Epithelial cell of prostate (primary cell): ENCODE results near the gene TEAD1.

ENCODE experiments used
- DNase-seq: peaks from one replicate; pipeline ENCODE4 v3.0.0-alpha.2; 2011; ENCODE audit warnings: low read depth, low spot score
- H3K27ac ChIP-seq: fragments of 450-650 bp; 2 replicates; pipeline ENCODE4 v1.5.1; 2017; ENCODE audit warnings: mild to moderate bottlenecking

TEAD1 gene

DNA sequence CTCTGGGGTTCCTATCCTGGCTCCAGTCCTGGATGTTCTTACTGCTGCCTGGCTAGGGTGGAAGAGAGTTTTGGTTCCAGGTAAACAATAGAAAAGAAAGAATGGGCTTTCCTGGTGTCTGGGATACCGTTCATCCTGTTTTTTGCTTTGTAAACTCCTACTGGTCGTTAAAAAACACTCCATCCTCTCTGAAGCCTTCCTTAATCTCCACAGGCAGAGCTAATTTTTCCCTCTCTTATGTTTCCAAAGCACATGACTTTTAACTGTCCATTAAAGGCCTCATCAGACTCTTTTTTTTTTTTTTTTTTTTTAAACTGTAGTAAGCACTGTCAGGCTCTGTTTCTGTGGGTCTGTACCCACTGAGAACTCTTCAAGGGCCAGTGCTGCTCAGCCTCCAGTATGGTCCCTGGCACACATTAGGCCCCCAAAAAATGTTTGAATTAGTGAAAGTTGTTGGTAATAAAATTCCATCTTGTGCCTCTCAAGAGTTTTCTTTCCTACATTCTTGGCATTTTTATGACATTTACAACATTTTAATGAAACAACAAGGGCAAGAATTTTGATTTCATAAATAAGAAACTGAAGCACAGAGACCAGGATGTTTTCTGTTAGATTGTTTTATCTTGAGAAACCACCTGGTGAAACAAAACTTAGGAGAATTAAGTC is 104.2 kb downstream of the TEAD1 start:
- H3K27ac ChIP-seq = no peak overlapping the region
- no peak for DNase-seq

DNA sequence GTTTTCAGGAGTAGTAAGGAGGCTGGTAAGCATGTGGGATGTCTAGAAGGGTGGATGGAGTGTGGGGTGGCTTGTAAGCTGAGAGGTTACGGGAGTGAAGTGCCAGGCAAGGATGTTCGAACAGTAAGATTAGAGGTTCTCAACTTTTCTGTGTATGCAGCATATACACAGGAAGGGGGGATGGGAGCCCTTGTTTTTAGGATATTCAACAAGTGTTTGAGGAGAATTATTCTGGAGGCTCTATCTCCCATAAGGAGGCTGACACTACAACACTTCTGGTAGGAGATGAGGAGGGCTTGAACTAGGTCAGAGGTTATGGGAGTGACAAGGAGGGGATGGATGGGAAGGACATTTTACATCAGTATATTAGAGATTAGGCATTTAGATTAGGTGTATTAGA is 109.5 kb downstream of the TEAD1 start:
- H3K27ac ChIP-seq = no peak overlapping the region
- no peak for DNase-seq

DNA sequence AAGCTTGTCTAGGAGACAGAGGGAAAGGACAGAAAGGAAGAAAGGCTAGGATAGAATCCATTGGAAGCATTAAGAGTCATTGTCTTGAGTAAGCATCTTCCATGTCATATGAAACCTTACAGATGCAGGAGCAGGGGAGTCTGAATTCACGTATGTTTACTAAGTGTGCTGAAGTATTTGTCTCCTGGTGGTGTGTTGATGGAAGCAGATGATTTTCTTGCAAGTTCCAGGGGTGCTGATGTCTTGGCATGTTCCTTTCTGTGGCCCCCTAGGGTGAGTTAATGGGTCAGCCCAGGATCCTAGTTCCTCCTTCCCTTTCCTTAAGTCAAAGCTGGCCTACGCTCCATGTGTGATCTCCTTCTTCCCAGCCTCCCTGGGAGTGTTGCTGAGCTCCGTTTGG is 110.2 kb downstream of the TEAD1 start:
- no peak overlapping the region for H3K27ac ChIP-seq
- no peak for DNase-seq

DNA sequence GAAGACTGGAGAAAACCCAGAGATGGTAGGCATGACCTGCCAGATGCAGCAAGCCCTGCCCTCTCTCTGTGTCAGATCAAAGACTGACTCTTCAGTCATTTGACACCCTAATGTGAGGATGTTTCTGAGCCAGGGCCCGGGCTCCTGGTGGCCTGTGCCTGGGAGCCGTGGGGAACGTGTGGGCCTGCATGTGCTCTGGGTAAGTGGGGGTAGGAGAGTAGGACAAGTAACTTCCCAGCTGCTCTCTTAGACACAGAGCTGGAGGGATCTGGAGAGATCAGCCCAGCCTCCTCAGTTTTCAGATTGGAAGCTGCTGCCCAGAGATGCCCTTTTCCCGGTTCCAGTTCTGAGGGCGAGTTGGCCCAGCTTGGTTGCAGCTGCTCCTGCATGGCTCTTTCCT is 110.8 kb downstream of the TEAD1 start:
- no peak for DNase-seq
- no peak overlapping the region for H3K27ac ChIP-seq

DNA sequence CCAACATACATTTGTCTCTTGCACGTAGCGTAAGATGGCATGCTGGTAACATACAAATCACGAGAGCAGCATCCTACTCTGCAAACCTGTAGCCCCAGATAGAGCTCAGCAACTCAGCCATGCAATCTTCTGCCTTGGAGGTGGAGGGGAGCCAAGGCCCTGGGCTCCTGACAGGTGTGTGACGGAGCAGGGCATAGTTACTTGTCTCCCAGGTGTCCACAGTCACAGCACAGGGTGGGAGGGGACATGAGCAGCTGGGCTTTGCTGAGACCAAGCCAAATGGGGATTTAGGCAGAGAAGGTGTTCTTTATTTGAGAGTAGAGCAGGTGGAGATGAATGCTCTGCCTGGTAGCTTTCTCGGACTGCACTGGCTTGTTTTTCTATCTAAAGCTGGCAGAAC is 111.7 kb downstream of the TEAD1 start:
- DNase-seq = no peak
- no peak overlapping the region for H3K27ac ChIP-seq

DNA sequence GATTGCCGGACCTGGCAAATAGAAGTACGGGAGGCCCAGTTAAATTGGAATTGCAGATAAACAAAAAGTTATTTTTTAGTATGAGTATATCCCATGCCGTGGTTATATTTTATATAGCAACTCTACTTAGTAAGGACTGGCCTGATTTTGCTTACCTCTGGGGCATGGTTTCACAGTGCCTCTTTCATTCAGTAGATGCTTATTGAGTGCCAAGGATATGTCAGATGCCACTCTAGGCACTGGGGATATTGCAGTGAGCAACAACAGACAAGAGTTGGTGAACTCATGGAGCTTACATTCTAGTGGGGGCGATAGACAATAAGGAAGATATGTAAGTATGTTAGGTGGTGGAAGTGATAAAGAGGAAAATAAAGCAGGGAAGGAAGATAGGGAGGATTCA is 112.2 kb downstream of the TEAD1 start:
- H3K27ac ChIP-seq = no peak overlapping the region
- DNase-seq = no peak

DNA sequence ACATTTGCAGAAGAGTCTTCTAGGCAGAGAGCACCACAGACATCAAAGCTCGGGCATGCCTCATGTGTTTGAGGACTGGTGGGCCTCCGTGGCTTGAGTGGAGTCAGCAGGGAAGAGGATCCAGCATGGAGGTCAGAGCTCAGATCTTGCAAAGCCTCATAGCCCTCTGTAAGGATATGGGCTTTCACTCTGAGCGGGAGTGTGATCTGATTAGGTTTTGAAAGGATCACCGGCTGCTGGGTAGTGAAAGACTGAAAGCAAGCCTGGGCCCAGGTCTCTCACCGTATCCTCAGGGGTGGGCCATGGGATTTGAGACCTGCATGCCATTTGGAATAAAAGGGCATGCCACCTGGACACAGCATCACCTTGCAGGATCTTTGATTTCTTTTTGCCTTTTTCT is 112.7 kb downstream of the TEAD1 start:
- H3K27ac ChIP-seq = no peak overlapping the region
- no peak for DNase-seq

DNA sequence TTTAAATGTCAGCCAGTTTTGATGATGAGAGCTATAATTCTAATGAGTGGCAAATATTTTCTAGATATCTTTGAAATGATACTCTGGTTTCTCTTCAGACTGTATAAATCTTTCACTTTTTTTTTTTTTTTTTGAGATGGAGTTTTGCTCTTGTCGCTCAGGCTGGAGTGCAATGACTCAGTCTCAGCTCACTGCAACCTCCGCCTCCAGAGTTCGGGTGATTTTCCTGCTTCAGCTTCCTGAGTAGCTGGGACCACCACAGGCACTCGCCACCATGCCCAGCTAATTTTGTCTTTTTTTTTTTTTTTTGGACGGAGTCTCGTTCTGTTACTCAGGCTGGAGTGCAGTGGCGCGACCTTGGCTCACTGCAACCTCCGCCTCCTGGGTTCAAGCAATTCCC is 113.6 kb downstream of the TEAD1 start:
- DNase-seq = no peak
- no peak overlapping the region for H3K27ac ChIP-seq

DNA sequence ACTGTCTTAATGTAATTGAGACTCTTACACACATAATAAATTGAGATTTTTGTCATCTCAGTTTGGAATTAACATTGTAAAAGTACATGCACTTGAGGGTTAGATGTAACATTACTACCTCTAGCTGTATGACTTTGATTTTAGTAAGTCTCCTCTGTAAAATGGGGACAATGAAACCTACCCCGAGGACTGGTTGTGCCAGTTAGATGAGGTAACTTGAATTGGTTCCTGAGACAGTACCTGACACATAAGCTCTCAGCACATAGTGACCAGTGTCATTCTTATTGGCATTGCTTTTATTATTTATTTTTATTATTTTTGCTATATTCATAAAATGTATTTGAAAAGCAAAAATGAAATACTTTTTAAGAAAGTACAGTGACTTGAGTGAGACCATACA is 114.8 kb downstream of the TEAD1 start:
- H3K27ac ChIP-seq = no peak overlapping the region
- no peak for DNase-seq

DNA sequence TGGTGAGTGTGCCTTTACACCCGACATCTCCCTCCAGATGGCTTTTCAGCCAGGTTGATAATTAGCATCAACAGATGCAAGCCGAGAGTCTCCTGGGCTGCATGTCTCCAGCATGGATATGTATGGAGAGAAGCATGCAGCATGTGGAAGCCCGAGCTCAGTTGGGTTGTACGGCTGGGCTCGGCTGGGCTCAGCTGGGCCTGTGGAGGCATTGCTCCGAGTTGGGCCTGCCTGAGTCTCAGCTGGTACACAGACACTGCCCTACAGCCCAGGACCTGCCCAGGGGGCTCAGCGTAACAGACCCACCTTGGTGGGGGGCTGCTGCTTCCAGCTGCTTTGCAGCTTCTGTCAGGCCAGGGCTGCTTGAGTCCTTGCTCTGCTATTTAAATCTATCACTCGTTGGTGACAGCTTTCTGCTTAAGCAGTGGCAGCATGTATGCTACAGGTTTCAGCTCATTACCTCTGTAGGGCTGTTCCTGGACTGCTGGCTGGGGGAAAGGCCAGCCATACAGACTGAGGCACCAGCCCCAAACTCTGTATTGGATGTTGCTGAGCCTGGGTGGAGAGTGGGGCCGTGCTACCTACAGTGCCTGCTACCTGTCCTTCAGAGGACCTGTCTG is 115.5 kb downstream of the TEAD1 start:
- H3K27ac ChIP-seq = no peak overlapping the region
- DNase-seq = no peak

DNA sequence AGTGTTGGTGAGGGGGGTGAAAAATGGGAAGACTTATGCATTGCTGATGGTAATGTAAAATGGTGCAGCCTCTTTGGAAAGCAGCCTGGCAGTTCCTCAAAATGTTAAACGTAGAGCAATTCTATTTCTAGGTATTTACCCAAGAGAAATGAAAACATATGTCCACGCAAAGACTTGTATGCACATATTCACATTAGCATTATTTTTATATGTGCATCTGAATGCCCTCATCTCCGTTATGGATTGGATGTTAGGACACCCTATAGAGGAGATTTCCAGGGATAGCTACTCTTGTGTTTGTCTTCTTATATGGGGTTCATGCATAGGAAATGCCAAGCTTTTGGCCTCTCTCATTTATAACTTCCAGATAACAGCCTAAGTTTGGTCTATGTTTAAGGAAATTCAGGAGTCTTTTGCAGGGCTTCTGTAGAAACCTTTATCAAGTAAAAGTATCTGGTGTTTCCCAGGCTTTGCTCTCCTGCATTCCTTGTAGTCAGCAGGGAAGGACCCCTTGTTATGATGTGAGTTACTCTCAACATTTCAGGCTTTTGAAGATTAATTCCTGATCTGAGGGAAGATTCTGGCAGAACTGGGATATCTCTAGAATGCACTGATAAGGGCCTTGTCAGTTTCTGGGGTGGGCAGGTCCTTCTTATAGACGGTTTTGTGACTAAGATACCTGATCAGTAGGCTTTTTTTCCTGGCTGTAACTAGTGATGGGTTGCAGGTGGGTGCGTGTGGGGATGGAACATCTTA is 116.8 kb downstream of the TEAD1 start:
- no peak overlapping the region for H3K27ac ChIP-seq
- DNase-seq = no peak

DNA sequence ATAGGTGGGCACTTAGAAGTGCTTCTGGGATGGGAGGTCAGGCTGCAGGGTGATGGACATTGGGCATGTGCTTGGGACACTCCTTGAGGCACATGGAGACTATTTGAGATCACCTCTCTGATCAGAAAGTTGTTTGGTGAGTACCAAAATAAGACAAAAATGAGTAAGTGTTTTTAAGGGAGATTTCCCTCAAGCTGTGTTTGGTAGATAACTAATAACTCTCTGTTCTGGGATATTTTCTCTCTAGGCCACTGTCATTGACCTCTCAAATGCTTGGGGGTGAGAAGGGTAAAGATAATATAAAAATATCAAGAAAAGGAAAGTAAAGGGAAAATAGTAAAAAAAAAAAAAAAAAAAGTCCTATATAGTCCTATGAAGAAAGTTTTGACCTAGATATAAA is 117.8 kb downstream of the TEAD1 start:
- H3K27ac ChIP-seq = no peak overlapping the region
- DNase-seq = no peak

DNA sequence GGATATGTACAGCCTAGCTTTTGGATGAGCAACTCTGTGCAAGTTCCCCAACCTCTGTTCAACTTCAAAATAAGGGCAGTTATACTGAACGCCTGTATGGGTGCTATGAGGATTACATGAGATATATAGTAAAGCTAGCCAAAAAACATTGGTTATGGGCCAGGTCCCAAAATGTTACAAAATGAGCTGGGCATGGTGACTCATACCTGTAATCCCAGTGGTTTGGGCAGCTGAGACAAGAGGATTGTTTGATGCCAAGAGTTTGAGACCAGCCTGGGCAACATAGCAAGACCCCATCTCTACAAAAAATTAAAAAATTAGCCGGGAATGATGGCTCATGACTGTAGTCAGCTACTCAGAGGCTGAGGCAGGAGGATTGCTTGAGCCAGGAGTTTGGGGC is 118.4 kb downstream of the TEAD1 start:
- no peak overlapping the region for H3K27ac ChIP-seq
- DNase-seq = no peak

DNA sequence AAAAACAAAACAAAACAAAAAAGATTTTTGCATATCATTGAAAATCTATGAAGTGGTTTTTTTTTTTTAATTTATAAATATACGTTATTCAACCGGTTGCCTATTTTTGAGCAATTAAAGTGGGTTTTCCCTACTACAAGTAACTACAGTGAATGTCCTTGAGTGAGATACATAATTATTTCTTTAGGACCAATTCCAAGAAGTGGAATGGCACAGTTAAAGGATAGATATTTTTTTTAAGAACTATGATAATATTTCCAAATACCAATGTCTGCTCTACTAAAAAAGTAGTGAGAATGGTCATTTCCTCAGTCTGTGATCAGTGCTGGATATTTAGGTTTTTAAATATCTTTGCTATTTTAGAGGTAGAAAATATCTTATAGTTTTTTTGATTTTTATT is 118.8 kb downstream of the TEAD1 start:
- no peak for DNase-seq
- no peak overlapping the region for H3K27ac ChIP-seq

DNA sequence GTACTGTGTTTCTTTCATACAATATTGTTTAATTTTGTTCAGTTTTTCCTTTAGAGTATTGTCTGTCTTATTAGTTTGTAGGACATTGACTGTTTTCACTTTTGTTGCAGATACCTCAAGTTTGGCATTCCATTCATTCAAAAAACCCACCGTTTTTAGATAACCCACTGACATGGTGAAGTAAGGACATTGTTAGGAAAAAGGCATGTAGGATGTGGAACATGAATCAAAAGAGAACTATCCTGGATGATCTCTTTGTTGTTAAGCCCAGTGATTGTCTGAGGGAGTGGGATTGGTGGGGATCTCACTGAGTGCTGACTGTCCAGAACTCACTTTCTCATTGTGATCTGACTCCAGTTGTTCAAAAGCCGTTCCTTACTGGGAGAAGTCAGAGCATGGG is 119.3 kb downstream of the TEAD1 start:
- no peak for DNase-seq
- H3K27ac ChIP-seq = no peak overlapping the region

DNA sequence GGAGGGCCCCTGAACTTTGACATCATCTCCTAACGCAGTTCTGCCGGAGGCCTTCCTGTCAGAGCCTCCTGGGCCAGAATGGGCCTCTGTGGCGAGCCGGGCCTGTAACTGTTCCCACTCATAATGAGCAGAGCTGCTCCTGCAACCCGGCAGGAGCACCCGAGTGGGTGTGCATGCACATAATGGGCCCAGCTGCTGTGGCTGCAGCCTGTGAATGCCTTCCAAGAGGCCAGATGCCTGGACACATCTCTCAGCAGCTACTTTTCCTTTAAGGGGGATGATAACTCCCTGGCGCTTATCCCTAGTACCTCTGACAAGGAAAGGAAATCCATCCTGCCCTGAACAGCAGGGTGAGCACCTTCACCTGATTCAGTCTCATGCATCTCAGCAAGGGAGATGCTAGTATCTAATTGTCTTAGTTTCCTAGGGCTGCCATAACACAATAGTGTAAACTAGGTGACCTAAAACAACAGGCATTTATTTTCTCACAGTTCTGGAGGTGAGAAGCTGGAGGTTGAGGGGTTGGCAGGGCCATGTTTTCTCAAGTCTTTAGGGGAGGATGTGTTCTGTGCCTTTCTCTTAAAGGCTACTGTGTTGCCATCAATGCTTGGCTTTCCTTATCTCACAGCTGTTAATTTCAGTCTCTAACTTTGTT is 120.5 kb downstream of the TEAD1 start:
- H3K27ac ChIP-seq = no peak overlapping the region
- DNase-seq = no peak

DNA sequence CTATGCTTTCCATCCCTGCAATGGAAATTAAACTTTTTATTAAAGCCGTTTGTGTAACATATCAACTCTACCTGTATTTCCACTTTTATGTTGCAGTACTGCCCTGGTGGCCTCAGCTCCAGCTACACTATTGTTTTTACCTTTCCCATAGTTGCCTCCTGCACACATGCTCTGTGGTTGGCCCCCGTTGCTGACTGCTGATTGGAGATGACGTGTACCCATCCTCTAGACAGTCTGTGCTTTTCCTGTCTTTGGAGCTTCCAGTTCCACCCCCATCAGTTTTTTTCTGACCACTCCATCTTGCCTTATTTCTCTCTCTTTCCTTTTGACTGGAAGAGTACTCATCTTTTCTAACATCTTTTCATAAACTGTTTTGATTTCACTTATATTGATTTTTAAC is 123.8 kb downstream of the TEAD1 start:
- no peak overlapping the region for H3K27ac ChIP-seq
- DNase-seq = no peak

DNA sequence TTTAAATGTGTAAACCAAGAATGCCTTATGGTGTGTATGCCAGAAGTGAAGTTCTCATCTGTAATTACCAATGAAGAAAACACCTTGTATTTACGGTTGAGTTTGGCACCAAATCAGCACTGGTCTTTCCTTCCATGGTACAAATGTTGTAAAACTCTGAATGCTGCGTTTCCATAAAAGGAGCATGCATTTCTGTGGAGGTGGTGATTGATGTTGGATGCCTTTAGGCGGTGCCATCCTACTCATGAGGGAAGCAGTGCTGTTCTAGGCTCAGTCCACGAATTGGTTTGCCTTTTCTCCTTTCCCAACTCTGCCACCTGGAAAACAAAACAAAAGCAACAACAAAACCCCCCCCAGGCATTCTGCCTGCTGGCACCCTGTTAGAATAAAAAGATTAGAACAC is 124.4 kb downstream of the TEAD1 start:
- peak overlapping the region; percentile 45 for H3K27ac ChIP-seq
- no peak for DNase-seq

DNA sequence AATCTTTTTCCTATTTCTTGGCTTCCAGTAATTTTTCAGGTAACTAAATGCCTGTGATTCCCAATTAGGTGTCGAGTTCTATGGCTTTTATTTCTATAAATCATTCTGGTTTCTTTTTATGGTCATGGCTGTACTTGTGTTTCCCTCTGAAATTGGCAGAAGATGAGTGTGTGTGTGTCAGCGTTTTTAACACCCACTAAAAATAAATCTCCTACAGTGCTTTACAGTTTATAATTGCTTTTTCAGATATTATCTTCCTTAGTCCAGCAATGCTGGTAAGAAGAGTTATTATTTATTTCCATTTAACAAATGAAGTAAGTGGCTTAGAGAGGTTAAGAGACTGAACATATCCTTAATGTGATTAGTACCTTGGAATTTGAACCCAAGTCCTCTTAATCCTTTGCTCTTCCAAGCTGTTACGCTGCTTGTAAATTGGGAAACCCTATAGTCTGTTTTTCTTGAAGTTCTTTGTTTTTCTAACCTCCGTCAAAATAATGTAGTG is 125.2 kb downstream of the TEAD1 start:
- DNase-seq = no peak
- H3K27ac ChIP-seq = peak overlapping the region; percentile 45

DNA sequence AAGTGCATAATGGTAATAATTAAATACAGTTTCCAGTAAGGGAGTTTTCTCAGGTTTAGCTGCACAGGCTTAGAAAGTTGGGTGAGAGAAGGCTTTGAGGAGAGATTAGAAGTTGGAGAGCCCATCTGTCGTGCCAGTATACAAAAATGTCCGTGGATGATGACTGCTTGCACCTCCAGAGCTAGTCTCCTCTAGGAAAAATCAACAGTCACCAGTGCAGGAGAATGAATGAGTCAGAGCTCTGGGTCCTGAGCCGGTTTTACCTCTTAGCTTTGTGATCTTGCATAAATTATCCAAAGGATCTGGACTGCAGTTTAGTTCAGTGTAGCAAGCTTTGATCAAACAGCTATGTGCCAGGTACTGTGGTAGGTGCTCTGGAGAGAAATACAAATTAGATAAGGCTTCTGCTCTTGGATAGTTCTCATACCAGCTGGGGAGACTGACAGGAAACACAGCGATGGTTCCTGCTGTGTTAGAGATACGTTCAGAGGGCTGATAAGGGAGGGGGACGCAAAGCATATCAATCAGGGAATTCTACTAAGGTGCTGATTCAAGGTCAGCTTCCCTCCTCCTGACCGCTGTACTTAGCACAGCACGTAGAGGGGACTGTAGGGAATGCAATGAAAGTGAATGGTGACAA is 125.9 kb downstream of the TEAD1 start:
- peak; percentile 50 for DNase-seq
- peak overlapping the region; percentile 45 for H3K27ac ChIP-seq

DNA sequence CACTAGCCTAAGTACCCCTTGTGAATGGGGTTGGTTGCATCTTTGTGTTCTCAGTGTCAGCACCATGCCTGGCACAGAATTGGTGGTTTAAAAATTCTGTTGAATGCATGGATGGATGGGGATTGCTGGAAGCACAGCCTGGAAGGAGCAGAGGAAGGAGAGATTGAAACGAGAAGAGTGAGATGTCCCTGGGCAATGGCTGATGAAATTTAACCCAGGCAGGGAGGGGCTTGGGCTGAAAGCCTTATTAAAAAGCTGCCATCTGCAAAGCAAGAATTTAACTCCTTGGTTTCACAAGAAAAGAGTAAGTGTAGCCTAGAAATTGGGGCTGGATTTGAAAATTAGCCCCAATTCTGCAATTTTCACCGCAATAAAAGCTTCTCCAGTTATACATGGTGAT is 126.7 kb downstream of the TEAD1 start:
- peak overlapping the region; percentile 45 for H3K27ac ChIP-seq
- DNase-seq = no peak
